KMS-11 (cell line): Measurements from ENCODE around the gene BPIFB1.

Source experiments
- H2AFZ ChIP-seq: fragments of 200-600 bp; sonication (generic); 2 replicates; pipeline ENCODE4 v1.6.1; 2016; ENCODE audit warnings: antibody characterized with exemption, mixed run types, low read depth
- H3K27ac ChIP-seq: fragments of 200-600 bp; sonication (generic); 2 replicates; pipeline ENCODE4 v1.6.1; 2016; ENCODE audit warnings: mild to moderate bottlenecking, mixed run types
- H3K27me3 ChIP-seq: fragments of 200-600 bp; sonication (generic); 2 replicates; pipeline ENCODE4 v1.6.1; 2017; ENCODE audit warnings: mild to moderate bottlenecking, low read depth, mixed run types, moderate library complexity; ENCODE audit not compliant: insufficient read depth
- H3K36me3 ChIP-seq: fragments of 200-600 bp; sonication (generic); 2 replicates; pipeline ENCODE4 v1.6.1; 2017; ENCODE audit warnings: mild to moderate bottlenecking, mixed run types; ENCODE audit not compliant: insufficient read depth
- H3K4me1 ChIP-seq: fragments of 200-600 bp; sonication (generic); 2 replicates; pipeline ENCODE4 v1.6.1; 2016; ENCODE audit warnings: mild to moderate bottlenecking, low read depth, mixed run types; ENCODE audit not compliant: poor library complexity, severe bottlenecking
- H3K4me2 ChIP-seq: fragments of 200-600 bp; sonication (generic); 2 replicates; pipeline ENCODE4 v1.7.0; 2016; ENCODE audit warnings: mild to moderate bottlenecking, mixed run types
- H3K4me3 ChIP-seq: fragments of 200-600 bp; sonication (generic); IDR thresholded peaks from 2 replicates; pipeline ENCODE4 v1.6.1; 2017; ENCODE audit warnings: low read depth, low read length, mixed read lengths; ENCODE audit not compliant: insufficient read depth
- H3K79me2 ChIP-seq: fragments of 200-600 bp; sonication (generic); 2 replicates; pipeline ENCODE4 v1.6.1; 2016; ENCODE audit warnings: low read depth, mixed run types; ENCODE audit not compliant: insufficient read depth
- H3K9ac ChIP-seq: fragments of 200-600 bp; sonication (generic); 2 replicates; pipeline ENCODE4 v1.6.1; 2016; ENCODE audit warnings: mild to moderate bottlenecking, mixed run types
- H4K20me1 ChIP-seq: fragments of 200-600 bp; sonication (generic); 2 replicates; pipeline ENCODE4 v1.6.1; 2016; ENCODE audit warnings: mild to moderate bottlenecking, mixed run types; ENCODE audit not compliant: insufficient read depth
- CTCF ChIP-seq: fragments of 200-600 bp; sonication (generic); conservative IDR thresholded peaks from 2 replicates; pipeline ENCODE4 v1.6.1; 2017; ENCODE audit warnings: low read depth, mild to moderate bottlenecking, antibody characterized with exemption, low read length, moderate library complexity, mixed read lengths

The BPIFB1 gene

GRCh38 chr20:33237989-33238388 is 45.0 kb upstream of the BPIFB1 start:
- TF ChIP-seq CTCF = no peak
- Histone ChIP-seq H3K36me3 (no peaks in the 10 kb centered on the region), H3K9ac (no peak overlapping the region), H3K79me2 (no peaks in the 10 kb centered on the region), H3K4me2 (no peak overlapping the region), H3K27me3 (no peaks in the 10 kb centered on the region), H2AFZ (no peak overlapping the region), H4K20me1 (no peaks in the 10 kb centered on the region), H3K27ac (no peak overlapping the region), H3K4me1 (no peaks in the 10 kb centered on the region), H3K4me3 (no peak overlapping the region)

GRCh38 chr20:33239418-33239817 is 43.6 kb upstream of the BPIFB1 start:
- H3K36me3 ChIP-seq = no peaks in the 10 kb centered on the region
- H4K20me1 ChIP-seq = no peaks in the 10 kb centered on the region
- TF ChIP-seq CTCF = no peak
- no peaks in the 10 kb centered on the region for H3K4me1 ChIP-seq
- H3K27me3 ChIP-seq = no peaks in the 10 kb centered on the region
- no peaks in the 10 kb centered on the region for H3K79me2 ChIP-seq
- no peak overlapping the region for H3K9ac ChIP-seq
- no peak overlapping the region for H3K4me3 ChIP-seq
- no peak overlapping the region for H3K4me2 ChIP-seq
- no peak overlapping the region for H3K27ac ChIP-seq
- no peak overlapping the region for H2AFZ ChIP-seq

DNA sequence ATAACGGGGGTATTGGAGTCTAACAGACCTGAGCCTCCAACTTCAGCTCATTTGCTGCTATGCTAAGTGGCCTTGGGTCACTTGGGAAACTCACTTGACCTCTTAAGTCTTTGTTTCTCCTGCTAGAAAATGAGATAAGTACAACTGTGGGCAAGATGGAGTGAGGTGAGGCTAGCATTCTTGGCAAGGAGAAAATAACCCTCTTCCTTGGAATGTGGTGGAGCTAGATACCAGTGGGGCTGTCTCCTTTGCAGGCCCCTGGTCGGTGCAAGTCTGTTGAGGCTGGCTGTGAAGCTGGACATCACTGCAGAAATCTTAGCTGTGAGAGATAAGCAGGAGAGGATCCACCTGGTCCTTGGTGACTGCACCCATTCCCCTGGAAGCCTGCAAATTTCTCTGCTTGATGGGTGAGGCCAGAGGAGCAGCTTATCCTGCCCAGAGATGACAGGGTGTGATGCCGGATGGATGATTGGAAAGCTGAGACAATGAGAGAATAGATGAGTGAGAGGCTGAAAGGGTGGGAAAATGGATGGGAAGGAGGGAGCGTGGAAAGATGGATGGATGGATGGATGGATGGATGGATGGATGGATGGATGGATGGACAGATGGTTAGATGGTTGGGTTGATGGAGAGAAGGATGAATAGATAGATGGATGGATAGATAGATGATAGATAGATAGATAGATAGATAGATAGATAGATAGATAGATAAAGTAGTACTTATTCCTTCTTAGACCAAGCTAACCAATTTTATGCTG is 42.9 kb upstream of the BPIFB1 start:
- no peaks in the 10 kb centered on the region for H3K4me1 ChIP-seq
- H3K27me3 ChIP-seq = no peaks in the 10 kb centered on the region
- no peaks in the 10 kb centered on the region for H4K20me1 ChIP-seq
- no peak overlapping the region for H3K4me3 ChIP-seq
- TF ChIP-seq CTCF = no peak
- H3K79me2 ChIP-seq = no peaks in the 10 kb centered on the region
- H3K9ac ChIP-seq = no peak overlapping the region
- no peak overlapping the region for H3K4me2 ChIP-seq
- H3K36me3 ChIP-seq = no peaks in the 10 kb centered on the region
- H3K27ac ChIP-seq = no peak overlapping the region
- no peak overlapping the region for H2AFZ ChIP-seq

DNA sequence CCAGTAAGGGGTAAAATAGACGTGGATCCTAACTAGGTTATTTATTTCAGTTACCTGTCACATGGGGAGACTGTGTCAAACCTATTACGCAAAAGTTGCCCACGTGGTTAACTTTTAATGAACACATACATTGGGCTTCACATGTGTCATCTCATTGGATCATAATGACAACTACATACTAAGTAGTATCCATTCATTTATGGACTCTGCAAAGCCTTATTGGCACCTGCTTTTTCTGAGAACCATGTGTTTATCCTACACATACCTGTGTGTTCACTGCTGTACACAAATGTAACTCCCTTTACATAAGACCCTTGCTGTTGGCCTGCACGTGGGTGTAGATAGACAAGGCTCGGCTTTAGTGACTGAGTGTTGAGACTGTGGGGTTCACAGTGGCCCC is 42.1 kb upstream of the BPIFB1 start:
- Histone ChIP-seq H3K27me3 (no peaks in the 10 kb centered on the region), H3K79me2 (no peaks in the 10 kb centered on the region), H3K27ac (no peak overlapping the region), H4K20me1 (no peaks in the 10 kb centered on the region), H3K4me3 (no peak overlapping the region), H2AFZ (no peak overlapping the region), H3K36me3 (no peaks in the 10 kb centered on the region), H3K9ac (no peak overlapping the region), H3K4me2 (no peak overlapping the region), H3K4me1 (no peaks in the 10 kb centered on the region)
- no peak for TF ChIP-seq CTCF
